ENCODE results near the gene PEMT.
"Not testable (repeated sequence)": the region's sequence is repeated elsewhere in the genome, so short reads cannot be mapped to it uniquely, and the experiment has no call there.

PEMT gene

DNA sequence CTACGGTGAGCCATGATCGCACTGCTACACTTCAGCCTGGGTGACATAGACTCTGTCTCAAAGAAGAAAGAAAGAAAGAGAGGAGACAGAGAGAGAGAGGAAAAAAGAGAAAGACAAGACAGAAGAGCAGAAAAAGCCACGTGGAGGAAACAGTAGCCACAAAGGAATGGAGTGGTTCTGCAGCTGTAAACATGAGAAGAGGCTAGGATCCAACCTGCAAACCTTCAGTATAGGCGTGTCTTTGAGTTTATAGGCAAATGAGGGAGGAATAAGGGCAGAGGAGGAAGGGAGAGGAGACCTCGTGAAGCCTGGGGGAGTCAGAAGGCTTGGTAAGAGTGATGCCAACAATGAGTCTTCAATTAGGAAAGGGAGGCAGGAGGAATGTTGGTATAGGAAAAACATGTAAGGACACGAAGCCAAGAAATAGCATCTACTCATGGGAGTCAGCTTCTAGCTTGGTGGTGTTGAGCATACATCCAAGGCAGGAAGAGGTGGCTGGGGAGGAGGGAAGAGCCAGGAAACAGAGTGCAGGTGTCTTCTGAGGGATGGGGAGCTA lies 110.8 kb downstream of the PEMT start:
- DNase-seq = no peak

DNA sequence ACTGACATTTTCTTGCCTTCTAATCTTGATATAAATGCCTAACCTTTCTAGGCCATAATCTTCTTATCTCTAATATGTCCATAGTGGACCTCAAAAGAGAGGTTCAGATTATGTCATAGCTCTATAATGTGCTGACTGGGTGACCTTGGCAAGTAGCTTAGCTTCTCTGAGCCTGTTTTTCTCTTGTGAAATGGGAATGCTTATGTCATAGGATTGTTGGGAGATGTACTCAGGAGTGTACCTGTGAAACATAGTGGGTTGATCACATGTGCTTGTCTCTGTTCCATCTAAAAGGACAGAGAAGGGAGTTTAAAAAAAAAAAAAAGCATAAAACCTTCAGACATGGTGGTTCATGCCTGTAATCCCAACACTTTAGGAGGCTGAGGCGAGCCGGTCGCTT lies 112.3 kb downstream of the PEMT start:
- no peak for DNase-seq

DNA sequence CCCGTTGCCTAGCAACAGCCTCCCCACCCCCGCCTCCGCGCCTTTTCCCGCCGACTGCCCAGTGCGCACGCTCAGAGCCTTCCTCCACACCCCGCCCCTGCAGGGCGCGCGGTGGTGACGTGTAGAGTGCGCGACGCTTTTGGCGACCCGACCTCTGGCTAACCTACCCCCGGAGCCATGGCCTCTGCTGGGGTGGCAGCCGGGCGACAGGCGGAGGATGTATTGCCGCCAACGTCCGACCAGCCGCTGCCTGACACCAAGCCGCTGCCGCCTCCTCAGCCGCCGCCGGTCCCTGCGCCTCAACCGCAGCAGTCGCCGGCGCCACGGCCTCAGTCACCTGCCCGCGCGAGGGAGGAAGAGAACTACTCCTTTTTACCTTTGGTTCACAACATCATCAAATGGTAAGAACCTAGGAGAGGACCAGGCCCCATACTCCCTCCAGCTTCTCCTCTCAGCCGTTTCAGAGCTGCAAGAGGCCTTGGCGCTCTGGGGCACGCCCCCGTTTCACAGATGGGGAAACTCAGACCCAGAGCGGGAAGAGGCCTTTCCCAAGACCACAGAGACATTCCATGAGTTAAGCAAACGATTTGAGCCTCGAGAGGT lies 114.5 kb downstream of the PEMT start, which contains the start of gene MED9:
MED9 (plus strand) TSS at position 136 of the 603 bp plus-strand sequence; CDS start at position 178, 42 bp downstream.
- DNase-seq = peak; percentile 94

DNA sequence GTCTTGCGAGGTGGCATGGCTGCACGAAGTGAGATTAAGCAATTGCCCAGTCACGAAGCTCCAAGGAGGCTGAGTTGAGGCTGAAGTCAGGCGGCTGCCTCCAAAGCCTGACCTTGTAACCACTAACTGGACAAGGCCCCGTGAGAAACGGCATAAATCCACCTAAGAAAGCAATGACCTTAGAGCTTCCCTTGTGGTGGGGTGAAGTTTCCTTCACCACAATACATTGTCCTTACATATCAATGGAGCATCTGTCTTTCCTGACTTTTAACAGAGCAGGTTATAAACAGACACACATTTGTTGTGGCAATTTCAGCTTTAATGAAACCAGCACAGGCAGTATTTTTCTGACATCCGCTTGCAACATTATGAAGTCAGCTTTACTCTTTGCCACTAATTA lies 117.2 kb downstream of the PEMT start:
- no peak for DNase-seq

DNA sequence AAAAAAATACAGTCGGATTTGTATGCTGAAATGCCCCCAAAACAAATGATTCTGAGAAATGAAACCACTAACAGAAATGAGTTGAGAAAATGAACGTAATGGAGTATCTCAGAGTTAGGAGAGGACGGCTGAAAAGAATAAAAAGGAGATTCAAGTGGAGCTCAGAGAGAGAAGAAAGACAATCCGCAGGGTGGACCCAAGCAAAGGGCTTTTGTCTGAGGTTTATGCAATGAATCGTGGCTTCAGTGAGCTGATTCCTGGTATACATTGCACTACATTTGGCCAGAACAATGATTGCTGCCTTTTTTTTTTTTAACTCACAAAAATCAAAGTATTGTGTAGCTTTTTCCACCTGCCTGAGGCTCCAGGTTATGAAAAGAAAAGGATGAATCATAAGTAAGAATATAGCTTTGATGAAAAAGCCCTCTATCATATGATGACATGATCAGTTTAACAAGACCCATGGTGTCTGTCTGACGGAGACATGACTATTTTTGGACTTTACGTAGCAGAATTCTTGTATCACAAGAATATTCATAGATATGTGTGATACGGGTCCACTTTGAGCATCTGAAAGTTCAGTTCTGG lies 119.1 kb downstream of the PEMT start:
- peak; percentile 22 for DNase-seq

DNA sequence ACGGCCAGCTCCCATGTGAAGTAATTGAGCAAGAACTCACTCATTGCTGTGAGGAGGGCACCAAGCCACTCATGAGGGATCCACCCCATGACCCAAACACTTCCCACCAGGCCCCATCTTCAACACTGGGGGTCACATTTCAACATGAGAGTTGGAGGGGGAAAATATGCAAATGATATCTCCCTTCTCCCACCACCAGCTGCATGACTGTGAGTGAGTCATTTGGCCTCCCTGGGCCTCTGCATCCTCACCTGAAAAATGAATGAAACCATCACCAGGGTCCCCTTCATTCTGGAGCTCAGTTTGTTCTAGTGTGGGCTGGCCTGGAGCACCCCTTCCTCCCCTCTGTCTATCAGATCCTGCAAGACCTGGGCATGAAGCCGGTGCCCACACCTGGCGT lies 121.5 kb downstream of the PEMT start:
- DNase-seq = no peak

DNA sequence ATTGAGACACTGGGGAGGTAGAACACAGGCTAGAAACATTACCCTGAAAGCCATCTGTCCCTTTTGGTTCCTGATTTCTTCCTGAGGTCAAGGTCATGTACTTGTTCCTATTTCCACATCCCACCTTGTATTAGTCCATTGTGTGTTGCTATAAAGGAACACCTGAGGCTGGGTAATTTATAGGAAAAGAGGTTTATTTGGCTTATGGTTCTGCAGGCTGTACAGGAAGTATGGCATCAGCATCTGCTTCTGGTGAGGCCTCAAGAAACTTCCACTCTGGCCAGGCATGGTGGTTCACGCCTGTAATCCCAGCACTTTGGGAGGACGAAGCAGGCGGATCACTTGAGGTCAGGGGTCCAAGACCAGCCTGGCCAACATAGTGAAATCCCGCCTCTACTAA lies 122.2 kb downstream of the PEMT start:
- DNase-seq = no peak

DNA sequence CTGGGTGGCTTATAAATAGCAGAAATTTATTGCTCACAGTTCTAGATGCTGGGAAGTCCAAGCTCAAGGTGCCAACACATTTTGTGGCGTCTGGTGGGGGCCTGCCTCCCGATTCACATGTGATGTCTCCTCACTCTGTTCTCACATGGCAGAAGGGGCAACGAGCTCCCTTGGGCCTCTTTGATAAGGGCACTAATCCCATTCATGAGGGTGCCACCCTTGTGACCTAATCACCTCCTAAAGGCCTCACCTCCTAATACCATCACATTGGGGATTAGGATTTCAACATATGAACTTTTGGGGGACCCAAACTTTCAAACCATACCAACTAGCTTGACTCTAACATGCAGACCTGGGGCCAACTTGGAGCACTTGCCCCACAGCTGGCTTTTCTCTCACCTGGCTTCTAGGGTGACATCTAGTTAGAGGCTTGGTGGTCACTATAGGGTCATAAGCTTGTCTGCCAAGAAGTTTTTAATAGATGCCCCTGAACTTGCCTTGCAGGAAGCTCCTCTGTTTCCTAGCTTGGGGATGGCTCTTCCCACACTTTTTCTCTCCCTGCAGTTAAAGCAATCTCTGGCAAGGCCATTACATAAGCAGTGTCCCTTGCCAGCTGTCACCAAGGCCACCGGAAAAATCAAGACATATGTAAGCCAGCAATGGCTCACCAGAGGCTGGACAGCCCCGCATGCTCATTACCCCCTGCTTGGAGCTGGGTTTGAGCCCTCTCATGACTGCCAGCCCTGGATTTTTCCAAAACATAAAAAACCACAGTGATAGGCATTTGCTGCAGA lies 123.1 kb downstream of the PEMT start:
- DNase-seq = no peak

DNA sequence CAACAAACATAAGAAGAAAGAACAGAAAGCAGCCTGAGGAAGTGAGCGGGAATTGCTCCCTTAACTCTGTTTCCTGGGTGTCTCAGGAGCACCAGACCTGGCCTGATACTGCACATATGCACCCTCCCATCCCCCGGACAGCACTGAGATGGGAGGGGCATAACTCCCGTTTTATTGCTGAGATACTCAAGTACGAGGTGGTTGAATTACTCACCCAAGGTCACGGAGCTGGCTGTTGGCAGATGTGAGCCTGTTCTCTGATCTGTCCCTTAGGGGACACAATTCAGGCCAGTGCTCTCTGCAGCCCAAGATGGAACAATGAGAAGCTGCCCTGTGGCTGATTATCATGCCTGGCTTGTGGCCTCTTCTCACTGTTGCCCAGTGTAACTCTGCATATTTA lies 123.8 kb downstream of the PEMT start:
- DNase-seq = no peak

DNA sequence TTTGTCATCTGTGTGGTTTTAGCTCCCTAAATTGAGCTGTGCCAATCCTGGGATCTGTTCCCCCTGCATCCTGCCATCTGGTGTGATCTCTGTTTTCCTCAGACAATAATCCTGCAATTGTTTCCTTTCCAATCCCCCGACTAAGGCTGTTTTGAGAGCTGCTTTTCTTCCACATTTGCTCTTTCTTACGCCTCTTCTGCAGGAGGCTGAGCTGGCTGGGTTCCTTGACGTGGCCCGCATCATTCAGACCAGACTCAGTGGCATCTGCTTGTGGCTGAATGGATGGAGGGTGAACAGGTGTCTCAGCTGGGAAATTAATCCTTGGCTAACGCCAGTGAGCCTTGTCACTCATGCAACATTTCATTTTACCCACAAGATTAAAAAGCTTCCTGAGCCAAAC lies 124.5 kb downstream of the PEMT start:
- no peak for DNase-seq

DNA sequence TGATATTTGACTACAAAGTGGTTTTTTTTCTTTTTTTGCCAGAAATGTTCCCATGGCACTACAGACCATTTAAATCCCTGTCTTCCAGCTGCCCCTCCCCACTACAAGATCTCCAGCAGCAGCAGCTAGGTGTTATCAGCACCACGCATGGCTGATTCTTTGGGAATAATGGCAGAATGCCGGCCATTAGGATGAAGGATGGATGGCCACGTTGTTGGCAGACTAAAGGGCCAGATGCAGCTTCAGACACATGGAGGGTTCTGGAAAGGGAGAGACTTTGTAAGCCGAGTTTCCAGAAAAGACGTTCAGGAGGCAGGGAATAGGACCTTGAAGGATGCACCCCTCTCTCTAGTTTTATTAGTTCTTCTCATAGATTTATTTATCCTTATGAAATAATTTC lies 125.0 kb downstream of the PEMT start:
- peak; percentile 43 for DNase-seq

DNA sequence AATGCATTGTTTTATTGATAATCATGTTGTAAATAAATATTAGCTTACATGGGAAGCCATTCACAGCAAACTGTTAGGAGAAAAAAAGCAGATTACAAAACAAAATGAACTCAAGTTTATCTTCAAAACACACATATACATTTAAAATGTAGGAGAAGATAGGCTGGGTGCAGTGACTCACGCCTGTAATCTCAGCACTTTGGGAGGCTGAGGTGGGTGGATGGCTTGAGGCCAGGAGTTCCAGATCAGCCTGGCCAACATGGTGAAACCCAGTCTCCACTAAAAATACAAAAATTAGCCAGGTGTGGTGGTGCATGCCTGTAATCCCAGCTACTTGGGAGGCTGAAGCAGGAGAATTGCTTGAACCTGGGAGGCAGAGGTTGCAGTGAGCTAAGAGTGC lies 125.6 kb downstream of the PEMT start:
- DNase-seq = not testable (repeated sequence)

DNA sequence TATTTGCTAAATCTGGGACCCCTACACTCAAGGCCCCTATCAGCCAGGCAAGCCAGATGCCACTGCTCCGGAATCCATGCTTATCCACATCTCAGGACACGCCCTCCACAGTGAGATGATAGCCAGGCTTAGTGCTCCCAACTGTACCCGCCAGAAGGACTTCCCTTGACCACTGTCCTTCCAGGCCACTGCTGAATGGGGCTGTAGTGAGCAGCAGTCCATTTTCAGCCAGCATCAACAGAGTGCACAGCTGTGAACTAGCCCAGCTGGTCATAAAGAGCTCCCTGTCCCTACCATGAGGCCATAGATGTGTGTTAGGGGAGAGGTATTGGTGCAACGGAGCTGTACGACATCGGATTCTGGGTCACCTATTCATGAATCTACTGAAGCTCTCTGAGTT lies 127.7 kb downstream of the PEMT start:
- no peak for DNase-seq

DNA sequence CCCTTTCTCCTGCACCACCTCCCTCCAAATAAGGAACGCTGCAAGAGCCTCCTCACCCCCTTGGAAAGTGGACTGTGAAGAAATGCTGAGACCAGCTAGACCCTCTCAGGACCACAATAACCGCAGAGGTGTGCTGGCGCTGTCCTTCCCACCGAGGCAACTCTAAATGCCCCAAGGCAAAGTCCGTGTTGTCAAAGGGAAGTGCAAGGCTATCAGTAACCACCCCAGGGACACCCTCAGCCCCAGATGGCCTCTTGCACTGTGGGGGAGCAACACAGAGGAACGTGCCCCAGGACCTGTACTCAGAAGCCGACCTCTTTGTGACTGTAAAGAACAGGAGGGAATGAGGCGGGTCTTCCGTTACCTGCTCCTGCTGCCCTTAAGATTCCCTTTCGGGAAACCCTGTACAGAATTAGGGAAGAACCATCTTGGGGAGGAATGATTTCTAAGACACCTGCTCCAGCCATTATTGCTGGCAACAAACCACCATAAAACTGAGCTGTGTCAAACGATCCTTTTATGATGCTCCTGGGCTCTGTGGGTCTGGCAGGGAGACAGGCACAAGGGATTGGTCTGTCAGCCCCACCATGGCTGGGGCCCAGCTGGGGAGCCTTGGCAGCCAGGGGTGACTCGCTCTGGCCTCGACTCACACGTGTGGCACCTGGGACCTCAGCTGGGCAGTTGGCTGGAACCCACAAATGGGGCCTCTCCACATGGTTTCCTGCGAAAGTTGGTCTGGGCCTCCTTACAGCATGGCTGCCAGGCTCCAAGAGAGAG lies 129.3 kb downstream of the PEMT start:
- peak; percentile 41 for DNase-seq

DNA sequence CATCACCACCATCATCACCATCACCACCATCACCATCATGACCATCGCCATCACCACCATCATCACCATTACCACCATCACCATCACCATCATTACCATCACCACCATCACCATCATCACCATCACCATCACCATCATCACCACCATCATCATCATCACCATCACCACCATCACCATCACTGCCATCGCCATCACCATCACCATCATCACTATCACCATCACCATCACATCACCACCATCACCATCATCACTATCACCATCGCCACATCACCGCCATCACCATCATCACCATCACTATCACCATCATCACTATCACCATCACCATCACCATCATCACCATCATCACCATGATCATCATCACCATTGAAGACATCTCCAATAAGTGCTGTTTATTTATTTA lies 131.5 kb downstream of the PEMT start:
- no peak for DNase-seq

DNA sequence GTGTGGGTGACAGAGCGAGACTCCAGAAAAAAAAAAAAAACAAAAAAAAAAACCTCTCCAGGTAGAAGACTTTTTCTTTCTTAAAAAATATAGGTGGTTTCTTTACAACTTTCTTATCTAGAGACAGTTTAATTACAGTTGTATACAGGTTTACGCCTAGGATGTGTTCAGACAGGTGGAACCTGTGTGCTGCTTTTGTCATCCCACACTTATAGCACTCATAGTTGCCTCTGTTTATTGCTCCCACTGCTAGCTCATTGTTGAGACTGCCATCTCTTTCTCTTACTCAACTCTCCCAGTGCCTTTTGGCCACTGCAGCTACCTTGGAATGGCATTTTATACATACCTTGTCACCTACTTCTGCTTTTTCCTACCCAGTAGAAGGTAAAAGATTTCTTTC lies 133.8 kb downstream of the PEMT start:
- DNase-seq = no peak

DNA sequence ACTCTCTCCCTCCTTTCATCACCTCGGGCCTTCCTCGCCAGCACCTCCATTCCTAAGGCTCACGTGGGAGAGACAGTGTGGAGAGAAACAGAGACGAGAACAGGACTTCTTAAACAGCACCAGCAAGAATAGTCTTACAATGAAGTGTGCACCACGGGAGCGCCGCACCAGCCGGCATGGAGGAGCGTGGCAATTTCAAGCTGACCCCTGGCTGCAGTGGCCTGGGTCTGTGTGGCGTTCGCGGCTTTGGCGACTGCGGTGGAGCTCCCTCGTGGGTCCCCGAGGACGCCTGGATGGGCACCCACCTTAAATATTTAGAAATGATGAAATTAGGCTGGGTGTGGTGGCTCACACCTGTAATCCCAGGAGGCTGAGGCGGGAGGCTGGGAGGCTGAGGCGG lies 135.3 kb downstream of the PEMT start:
- DNase-seq = no peak
